ENCODE results near the gene PRR5. TPM values are rescaled to one million over a fixed set of nuclear protein-coding genes. Genes with fewer than 3 reads are reported as not detected.
"Not testable (repeated sequence)": the region's sequence is repeated elsewhere in the genome, so short reads cannot be mapped to it uniquely, and the experiment has no call there.

The PRR5 gene
- polyA plus RNA-seq, 3 donors, result 16.8 to 96.4 (median 28.2) TPM

DNA sequence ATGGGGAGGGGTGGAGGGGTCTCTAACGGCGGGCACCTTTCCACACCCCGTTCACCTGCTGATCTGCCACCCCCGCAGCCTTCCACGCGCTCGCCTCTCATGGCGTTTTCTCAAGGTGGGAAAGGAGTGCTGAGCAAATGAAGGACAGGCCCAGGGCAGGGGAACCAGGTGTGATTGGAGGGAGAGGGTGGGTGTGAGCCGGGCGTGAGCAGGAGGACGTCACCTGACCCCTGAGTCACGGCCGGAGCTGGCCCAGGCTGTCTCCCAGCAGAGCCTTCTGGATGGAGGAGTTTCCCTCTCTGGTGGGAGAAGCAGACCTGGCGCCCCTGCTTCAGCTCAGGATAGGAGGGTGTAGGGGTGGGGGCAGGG lies 36.3 kb downstream of the PRR5 start:
- WGBS, 3 donors, result 49 to 52% (median 51%) methylated on average over 14 of the region's 14 CpGs
- no peak overlapping the region for H3K27ac ChIP-seq (ENCODE audit: low read depth, low read length)

DNA sequence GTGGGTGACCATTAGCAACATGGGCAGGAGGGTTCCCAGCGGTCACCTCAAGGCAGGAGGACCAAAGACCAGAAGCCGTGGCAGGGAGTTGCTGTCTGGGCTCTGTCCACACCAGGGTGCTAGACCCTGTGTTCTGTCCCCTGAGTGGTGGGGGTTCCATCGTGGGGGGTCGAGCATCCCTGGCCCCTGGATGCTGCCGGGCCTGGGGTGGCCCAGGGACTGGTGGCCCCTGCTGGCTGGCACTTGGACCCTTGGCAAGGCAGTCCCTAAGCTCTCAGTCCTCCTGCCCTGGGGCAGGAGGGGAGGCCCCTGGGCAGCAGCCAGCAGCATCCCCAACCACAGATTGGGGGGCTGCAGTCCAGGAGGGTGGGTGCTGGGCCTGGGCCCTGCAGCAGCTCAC lies 37.0 kb downstream of the PRR5 start:
- 86 to 88% (median 87%) methylated on average over 5 of the region's 5 CpGs for WGBS, 3 donors
- no peak overlapping the region for H3K27ac ChIP-seq (ENCODE audit: low read depth, low read length)

DNA sequence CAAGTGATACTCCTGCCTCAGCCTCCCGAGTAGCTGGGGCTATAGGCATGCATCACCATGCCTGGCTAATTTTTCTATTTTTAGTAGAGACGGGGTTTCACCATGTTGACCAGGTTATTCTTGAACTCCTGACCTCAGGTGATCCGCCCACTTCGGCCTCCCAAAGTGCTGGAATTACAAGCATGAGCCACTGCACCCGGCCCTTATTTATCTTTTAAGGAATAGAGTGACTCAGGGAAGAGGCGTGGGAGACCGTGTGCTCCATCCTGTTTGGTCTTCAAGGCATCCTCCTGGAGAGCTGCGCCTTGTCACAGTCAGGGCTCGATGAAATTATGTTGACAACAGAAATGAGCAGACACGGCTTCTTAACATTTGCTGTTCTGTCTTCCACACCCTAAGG lies 37.7 kb downstream of the PRR5 start:
- WGBS, 3 donors, result 63 to 68% (median 64%) methylated on average over 10 of the region's 10 CpGs
- H3K27ac ChIP-seq (ENCODE audit: low read depth, low read length), result not testable (repeated sequence)

DNA sequence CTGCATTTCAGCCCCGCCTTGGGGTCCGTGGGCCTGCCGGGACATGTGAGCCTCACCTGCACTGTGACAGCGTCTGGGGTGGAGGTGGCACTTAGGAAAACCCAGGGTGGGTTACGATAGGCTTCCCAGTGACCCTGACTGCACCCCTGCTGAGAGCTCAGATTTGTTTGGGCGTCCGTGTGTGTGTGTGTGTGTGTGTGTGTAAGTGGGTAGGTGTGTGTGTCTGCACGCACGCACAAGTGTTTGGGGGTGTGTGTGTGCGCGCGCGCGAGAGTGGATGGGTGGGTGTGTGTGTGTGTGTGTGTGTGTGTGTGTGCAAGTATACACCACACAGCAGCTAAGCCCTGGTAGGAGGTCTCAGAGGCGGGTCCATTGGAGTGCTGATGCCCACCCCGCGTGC lies 38.3 kb downstream of the PRR5 start:
- 72 to 81% (median 80%) methylated on average over 16 to 17 of the region's 17 CpGs for WGBS, 3 donors
- no peak overlapping the region for H3K27ac ChIP-seq (ENCODE audit: low read depth, low read length)

DNA sequence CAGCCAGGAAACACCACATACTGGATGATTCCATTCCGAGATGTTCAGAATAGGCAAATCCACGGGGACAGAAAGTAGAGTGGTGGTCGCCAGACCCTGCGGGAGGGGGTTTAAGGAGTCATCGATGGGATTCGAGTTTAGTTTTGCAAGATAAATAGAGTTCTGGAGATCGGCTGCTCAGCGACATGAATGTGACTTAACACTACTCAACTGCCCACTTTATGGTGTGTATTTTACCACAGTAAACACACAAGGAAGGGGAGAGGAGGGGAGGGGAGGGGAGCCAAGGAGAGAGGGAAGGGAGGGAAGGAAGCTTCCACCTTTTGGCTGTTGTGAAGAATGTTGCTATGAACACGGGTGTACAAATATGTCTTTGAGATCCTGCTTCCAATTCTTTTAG lies 39.9 kb downstream of the PRR5 start:
- H3K27ac ChIP-seq (ENCODE audit: low read depth, low read length), result no peak overlapping the region
- 63 to 78% (median 63%) methylated on average over 9 of the region's 9 CpGs for WGBS, 3 donors

DNA sequence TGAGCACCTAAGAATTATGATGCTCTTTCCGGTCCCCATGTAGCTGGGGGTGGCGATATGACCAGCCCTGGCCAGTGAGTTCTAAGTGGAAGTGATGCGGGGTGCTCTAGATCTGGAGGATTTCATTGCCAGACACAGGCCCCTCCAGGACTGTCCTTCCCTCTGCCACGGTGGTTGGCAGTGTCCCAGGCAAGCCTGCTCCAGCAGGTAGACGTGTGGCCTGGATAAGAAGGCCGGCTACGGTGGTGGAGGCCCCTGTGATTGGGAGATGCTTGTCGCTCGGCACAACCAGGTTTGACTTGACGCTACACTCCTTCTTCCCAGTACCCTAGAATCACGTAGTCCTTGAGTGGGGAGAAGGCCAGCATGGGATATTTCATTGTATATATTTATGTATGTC lies 41.2 kb downstream of the PRR5 start:
- H3K27ac ChIP-seq (ENCODE audit: low read depth, low read length), result no peak overlapping the region
- WGBS, 3 donors, result 83 to 87% (median 84%) methylated on average over 11 of the region's 11 CpGs

DNA sequence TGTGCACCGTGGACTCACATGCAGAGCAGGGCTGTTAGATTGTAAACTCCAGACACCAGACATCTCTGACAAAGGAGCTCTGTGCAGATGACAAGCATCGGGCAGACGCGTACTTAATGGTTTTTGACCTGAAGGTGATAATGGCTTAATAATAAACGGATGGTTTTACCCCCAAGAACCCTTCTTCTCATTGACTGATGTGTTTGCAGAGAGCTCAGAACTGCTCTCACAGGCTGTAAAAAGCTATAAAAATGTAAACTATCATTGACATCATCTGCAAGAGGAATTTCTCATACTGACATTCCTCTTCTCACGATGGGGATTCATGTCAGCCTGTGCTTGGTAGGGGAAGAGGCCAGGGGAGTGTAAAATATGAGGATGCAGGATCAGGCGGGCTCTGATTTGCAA lies 41.8 kb downstream of the PRR5 start:
- no peak overlapping the region for H3K27ac ChIP-seq (ENCODE audit: low read depth, low read length)
- 50 to 60% (median 55%) methylated on average over 7 of the region's 7 CpGs for WGBS, 3 donors

DNA sequence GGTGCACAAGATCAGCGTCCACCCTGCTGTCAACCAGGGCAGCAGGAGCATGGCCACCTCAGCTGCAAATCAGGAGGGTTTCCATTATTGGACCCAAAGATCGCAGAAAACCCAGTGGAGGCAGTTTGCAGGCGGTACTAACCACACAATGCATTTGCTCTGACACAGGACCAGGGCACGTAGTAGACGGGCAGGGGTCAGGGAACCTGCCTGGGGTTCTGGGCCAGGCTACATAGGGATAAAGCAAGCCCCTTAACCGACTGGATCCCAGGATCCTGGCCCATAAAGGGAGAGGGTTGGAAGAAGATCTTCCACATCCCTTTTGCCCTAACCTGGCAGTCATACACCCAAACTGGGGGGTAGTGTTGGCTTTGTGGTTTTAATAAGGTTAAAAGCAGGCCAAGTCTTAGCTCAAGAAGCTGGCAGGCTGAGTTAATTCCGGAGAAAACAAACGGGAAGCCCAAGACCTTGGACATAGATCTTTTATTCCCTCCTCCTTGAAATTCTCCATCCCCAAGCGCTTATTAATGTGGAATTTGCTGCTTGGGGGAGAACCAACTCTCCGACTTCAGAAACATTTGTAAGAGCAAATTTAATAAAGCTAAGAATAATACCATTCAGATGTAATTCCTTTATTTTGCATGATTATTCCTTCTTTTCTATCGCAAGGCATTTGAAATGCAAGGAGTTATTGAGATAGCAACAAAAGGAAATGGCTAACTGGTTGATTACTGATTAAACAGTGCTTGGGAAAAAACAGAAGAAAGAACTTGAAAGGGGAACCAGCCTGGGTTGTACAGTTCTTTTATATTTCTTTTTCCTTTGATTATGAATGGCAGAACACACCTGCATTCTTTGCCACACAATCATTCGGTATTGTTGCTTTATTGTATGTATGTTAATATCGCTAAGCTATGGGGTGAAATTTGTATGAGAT lies 44.1 kb downstream of the PRR5 start:
- 42 to 54% (median 48%) methylated on average over 13 of the region's 13 CpGs for WGBS, 3 donors
- H3K27ac ChIP-seq (ENCODE audit: low read depth, low read length), result no peak overlapping the region

DNA sequence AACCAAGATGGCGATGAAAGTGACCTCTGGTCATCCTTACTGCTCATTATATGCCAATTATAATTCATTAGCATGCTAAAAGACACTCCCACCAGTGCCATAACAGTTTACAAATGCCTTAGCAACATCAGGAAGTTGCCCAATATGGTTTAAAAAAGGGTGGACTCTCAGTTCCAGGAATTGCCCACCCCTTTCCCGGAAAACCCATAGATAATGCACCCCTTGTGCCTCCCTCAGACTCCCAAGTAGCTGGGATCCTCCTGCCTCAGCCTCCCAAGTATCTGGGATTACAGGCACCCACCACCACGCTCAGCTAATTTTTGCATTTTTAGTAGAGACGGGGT lies 45.8 kb downstream of the PRR5 start:
- 86 to 94% (median 89%) methylated on average over 4 of the region's 4 CpGs for WGBS, 3 donors
- not testable (repeated sequence) for H3K27ac ChIP-seq (ENCODE audit: low read depth, low read length)

DNA sequence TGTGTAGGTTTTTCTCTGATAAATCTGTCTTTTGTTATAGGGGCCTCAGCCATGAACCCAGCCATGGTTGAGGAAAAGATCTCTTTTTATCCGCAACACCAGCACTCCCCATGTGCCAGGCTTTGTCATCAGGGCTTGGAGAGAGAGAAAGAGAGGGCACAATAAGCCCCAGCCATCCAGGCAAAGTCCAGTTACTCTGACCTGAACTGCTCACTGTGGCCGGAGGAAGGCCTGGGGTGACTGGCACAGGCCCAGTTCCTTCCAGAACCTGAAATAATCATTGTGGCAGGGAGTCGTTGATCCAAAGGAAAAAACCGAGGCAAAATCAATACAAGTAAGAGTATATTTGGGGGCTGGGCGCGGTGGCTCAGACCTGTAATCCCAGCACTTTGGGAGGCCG lies 46.5 kb downstream of the PRR5 start:
- WGBS, 3 donors, result 83 to 91% (median 91%) methylated on average over 7 of the region's 7 CpGs
- H3K27ac ChIP-seq (ENCODE audit: low read depth, low read length), result no peak overlapping the region

DNA sequence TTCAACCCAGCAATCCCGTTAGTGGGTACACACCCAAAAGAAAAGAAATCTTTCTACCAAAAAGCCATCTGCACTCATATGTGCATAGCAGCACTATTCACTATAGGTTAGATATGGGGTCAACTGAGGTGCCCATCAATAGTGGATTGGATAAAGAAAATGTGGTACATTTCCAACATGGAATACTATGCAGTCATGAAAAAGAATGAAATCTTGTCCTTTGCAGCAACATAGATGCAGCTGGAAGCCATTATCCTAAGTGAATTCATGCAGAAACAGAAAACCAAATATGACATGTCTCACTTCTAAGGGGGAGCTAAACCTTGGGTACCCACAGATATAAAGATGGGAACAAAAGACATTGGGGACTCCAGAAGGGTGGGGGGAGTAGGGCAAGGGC lies 48.5 kb downstream of the PRR5 start:
- 68 to 80% (median 77%) methylated on average over 1 of the region's 1 CpG for WGBS, 3 donors

DNA sequence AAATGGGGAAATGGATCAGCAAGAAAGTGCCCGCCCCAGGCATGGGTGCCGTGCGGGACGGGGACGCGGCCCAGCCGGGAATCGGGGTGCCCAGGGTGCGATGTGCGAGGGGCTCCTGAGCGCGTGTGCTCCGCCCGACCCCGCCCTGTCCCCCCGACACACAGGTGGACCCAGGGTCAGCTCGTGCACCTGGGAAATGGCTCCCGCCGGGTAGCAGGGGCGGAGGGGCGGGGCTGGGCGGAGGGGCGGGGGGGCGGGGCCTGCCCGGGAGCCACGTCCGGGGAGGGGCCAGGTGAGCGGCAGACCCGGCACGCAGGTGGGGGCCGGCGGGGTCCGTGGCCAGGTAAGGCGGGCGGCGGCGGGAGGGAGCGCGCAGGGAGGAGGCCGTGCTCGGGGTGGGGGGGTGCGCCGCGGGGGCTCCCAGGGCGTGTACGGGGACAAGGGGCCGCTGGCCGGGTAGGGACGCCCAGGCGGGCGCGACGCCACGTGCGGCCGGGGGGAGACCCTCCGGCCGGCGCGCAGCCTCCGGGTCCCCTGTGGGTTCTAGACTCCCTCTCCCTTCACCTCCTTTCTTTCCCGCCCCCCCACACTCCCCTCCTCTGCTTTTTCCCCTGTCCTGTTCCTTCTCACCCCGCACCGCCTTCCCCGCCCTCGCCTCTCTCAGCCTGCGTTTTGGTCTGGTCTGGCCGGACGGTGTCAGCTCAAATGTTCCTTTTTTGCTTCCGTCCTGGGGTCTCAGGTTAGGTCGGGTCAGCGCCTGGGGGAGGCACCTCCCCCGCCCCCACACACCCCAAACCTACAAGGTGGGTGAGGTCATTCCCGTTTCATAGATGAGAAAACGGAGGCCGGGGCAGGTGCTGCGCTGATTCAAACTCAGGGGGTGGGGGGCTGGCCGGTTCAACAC lies 50.5 kb downstream of the PRR5 start, which contains the start of gene ARHGAP8:
TSS of gene ARHGAP8 (plus strand) at position 291 of the 904 bp plus-strand sequence. CDS start 33,953 bp downstream, outside the sequence.
- 4 to 6% (median 5%) methylated on average over 43 to 74 of the region's 78 CpGs for WGBS, 3 donors
- no peak within 1 kb of the TSS for H3K27ac ChIP-seq (ENCODE audit: low read depth, low read length)

More for the DNA sequence above, 48.5 kb downstream of the PRR5 start:
- H3K27ac ChIP-seq (ENCODE audit: low read depth, low read length), result no peak overlapping the region

DNA sequence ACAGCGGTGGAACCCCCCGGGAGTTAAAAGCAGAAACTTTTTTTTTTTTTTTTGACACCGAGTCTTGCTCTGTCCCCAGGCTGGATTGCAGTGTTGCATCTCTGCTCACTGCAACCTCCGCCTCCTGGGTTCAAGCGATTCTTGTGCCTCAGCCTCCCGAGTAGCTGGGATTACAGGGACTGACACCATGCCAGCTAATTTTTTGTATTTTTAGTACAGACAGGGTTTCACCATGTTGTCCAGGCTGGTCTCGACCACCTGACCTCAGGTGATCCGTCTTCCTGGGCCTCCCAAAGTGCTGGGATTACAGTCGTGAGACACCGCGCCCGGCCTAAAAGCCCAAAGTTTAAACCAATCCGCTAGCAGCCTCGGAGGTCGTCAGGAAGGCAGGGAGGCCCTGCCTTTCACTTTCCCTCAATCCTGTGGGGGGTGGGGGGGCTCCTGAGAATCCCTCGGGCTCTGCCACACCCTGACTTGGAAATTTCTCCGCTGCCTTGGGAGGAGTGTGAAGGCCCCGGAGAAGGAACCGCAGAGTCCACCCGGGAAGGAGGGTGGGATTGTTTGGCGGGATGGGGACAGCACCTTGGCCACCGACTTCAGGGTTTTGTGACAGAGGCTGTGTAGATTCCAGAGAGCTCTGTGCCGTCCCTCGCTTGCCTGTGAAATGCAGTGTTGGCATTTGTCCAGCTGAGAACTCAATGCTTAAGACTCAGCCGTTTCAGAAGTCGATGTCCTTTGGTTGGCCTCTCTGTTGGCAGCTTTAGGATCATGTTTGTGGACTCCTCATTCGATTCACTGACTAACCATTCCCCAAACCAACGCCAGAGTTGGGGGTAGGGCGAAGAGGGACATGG lies 51.4 kb downstream of the PRR5 start:
- 17 to 20% (median 19%) methylated on average over 29 of the region's 29 CpGs for WGBS, 3 donors
- no peak overlapping the region for H3K27ac ChIP-seq (ENCODE audit: low read depth, low read length)

DNA sequence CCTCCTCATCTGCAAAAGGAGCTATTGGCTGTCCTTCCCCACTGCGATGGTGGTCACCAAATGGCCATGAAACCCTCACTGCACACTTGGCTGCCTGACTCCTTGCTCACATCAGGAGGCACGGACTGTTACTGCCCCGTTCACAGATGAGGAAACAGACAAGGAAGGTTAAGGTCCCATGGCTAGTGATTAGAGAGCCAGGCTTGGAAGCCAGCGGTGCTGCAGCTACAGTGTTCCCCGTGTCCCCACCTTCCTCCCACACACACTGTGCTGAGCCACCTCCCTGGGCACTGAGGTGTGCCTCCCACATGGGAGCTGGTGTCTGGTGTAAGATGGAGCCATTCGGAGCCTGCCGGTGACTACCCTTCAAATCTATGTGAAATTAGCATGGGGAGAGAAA lies 53.0 kb downstream of the PRR5 start:
- no peak overlapping the region for H3K27ac ChIP-seq (ENCODE audit: low read depth, low read length)
- WGBS, 3 donors, result 49 to 62% (median 56%) methylated on average over 7 of the region's 7 CpGs

DNA sequence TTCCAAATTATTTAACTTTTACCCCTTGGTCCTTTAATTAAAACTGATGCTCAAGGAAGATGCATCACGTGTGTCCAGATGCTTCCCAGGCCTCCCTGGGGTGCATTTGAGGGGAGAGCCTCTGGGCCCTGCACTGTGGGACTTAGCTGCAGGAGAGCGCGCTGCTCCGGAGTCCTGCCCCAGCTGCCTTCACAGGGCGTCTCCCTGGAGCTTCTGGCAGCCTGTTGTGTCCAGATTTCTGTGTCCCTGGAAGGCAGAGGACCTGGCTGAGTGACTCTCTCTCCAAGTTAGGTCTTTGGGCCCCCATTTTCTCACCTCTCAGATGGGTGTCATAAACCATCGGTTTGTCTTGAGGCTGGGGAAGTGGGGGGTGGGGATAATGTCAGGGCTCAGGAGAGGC lies 53.4 kb downstream of the PRR5 start:
- WGBS, 3 donors, result 46 to 50% (median 48%) methylated on average over 6 of the region's 6 CpGs
- no peak overlapping the region for H3K27ac ChIP-seq (ENCODE audit: low read depth, low read length)

DNA sequence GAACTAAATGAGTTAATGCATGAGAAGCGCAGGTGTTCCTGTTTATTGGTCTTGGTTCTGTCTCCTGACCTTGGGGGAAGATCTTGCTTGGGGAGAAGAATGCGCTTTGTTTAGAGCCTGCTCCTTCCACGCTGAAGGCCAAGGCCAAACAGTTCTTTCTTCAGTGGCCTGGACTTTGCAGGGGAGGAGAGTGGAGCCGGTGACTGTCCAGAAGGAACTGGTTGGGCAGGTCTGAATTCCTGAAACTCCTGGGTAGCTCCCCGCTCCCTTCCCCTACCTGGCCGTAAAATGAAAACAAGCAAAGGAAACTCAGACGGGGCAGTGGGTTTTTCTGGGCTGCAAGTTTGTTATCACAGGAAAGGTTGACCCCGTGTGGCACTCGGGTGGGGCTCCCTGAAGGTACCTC lies 54.0 kb downstream of the PRR5 start:
- WGBS, 3 donors, result 14 to 65% (median 50%) methylated on average over 9 of the region's 9 CpGs
- no peak overlapping the region for H3K27ac ChIP-seq (ENCODE audit: low read depth, low read length)

DNA sequence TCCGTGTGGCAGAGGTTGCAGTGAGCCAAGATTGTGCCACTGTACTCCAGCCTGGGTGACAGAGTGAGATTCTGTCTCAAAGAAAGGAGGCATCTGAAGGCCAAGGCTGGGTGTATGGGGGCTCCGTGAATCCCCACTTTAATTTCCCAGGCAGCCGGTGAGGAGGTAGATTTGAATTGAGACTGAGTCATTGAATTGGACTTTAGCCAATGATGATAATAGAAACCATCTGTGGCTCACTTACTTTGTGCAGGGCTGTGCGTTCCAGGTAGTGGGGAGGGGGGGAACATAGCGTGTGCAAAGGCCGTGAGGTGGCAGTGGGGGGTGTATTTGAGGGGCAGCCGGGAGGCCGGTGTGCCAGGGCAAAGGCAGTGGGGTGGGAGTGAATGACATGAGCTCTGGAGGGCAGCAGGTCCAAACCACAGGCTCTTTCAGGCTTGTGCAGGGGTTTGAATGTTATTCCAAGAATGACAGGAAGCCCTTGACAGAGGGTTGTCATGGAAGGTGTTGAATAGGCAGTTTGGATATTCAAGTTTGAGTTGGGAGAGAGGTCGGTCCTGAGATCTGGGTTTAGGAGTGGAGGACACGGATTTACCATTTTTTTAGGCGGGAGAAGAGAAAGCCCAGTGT lies 56.5 kb downstream of the PRR5 start:
- no peak overlapping the region for H3K27ac ChIP-seq (ENCODE audit: low read depth, low read length)
- WGBS, 3 donors, result 54 to 57% (median 56%) methylated on average over 11 of the region's 11 CpGs

DNA sequence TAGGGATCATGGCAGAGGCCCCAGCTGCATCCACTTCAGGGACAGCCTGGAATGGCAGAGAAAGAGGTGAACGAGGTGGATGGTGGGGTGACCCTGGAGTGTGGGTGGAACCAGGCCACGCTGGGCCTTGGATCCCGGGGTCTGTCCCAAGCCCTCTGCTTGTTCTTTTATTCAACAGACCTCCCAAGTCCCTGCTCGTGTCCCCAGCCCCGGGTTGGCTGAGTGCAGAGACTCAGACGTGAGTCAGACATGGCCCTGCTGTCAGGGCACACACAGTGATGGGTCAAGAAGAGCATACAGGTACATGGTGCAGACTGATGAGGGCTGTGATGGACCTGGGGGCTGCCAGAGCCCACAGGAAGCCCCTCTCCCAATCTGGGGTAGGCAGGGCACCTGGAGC lies 57.0 kb downstream of the PRR5 start:
- 76 to 83% (median 80%) methylated on average over 6 of the region's 6 CpGs for WGBS, 3 donors
- no peak overlapping the region for H3K27ac ChIP-seq (ENCODE audit: low read depth, low read length)

Measured in adipose tissue (tissue), 3 donors.